ENCODE measurements around the gene RALGAPA2.

RALGAPA2 gene

GRCh38 chr20:20521736-20522135, 190.7 kb downstream of the RALGAPA2 start:
- no peaks in the 10 kb centered on the region for H3K9me3 ChIP-seq (ENCODE audit: control insufficient read depth, insufficient read depth, low read length)
- no peak overlapping the region for H3K9ac ChIP-seq (ENCODE audit: low read depth, low read length)
- no peaks in the 10 kb centered on the region for H3K27me3 ChIP-seq (ENCODE audit: control insufficient read depth, insufficient read depth, low read length)
- no peaks in the 10 kb centered on the region for H3K4me1 ChIP-seq (ENCODE audit: control insufficient read depth, insufficient read depth, low read length)
- no peak overlapping the region for H3K4me3 ChIP-seq (ENCODE audit: low read depth, low read length)
- H3K36me3 ChIP-seq (ENCODE audit: control insufficient read depth, insufficient read depth, low read length) = no peaks in the 10 kb centered on the region

- no peak overlapping the region for H3K9ac ChIP-seq (ENCODE audit: low read depth, low read length)
- H3K9me3 ChIP-seq (ENCODE audit: control insufficient read depth, insufficient read depth, low read length) = no peaks in the 10 kb centered on the region
- H3K4me3 ChIP-seq (ENCODE audit: low read depth, low read length) = no peak overlapping the region
- H3K27me3 ChIP-seq (ENCODE audit: control insufficient read depth, insufficient read depth, low read length) = no peaks in the 10 kb centered on the region
- no peaks in the 10 kb centered on the region for H3K4me1 ChIP-seq (ENCODE audit: control insufficient read depth, insufficient read depth, low read length)
- no peaks in the 10 kb centered on the region for H3K36me3 ChIP-seq (ENCODE audit: control insufficient read depth, insufficient read depth, low read length)
Measured at GRCh38 chr20:20520776-20521175, 191.7 kb downstream of the RALGAPA2 start.

GRCh38 chr20:20519269-20519668, 193.2 kb downstream of the RALGAPA2 start:
- H3K36me3 ChIP-seq (ENCODE audit: control insufficient read depth, insufficient read depth, low read length) = no peaks in the 10 kb centered on the region

GRCh38 chr20:20518263-20518662, 194.2 kb downstream of the RALGAPA2 start:
- Histone ChIP-seq H3K9me3 (ENCODE audit: control insufficient read depth, insufficient read depth, low read length) (no peaks in the 10 kb centered on the region), H3K36me3 (ENCODE audit: control insufficient read depth, insufficient read depth, low read length) (no peaks in the 10 kb centered on the region), H3K4me1 (ENCODE audit: control insufficient read depth, insufficient read depth, low read length) (no peaks in the 10 kb centered on the region), H3K9ac (ENCODE audit: low read depth, low read length) (no peak overlapping the region), H3K4me3 (ENCODE audit: low read depth, low read length) (no peak overlapping the region), H3K27me3 (ENCODE audit: control insufficient read depth, insufficient read depth, low read length) (no peaks in the 10 kb centered on the region)

More at GRCh38 chr20:20519269-20519668, 193.2 kb downstream of the RALGAPA2 start:
- Histone ChIP-seq H3K9ac (ENCODE audit: low read depth, low read length) (no peak overlapping the region), H3K9me3 (ENCODE audit: control insufficient read depth, insufficient read depth, low read length) (no peaks in the 10 kb centered on the region), H3K4me3 (ENCODE audit: low read depth, low read length) (no peak overlapping the region), H3K27me3 (ENCODE audit: control insufficient read depth, insufficient read depth, low read length) (no peaks in the 10 kb centered on the region), H3K4me1 (ENCODE audit: control insufficient read depth, insufficient read depth, low read length) (no peaks in the 10 kb centered on the region)

- Histone ChIP-seq H3K27me3 (ENCODE audit: control insufficient read depth, insufficient read depth, low read length) (no peaks in the 10 kb centered on the region), H3K36me3 (ENCODE audit: control insufficient read depth, insufficient read depth, low read length) (peaks cover 5% of the 10 kb centered on the region), H3K4me1 (ENCODE audit: control insufficient read depth, insufficient read depth, low read length) (no peaks in the 10 kb centered on the region), H3K4me3 (ENCODE audit: low read depth, low read length) (no peak overlapping the region), H3K9ac (ENCODE audit: low read depth, low read length) (no peak overlapping the region), H3K9me3 (ENCODE audit: control insufficient read depth, insufficient read depth, low read length) (no peaks in the 10 kb centered on the region)
Measured at GRCh38 chr20:20517296-20517695, 195.1 kb downstream of the RALGAPA2 start.

GRCh38 chr20:20513720-20514119, 198.7 kb downstream of the RALGAPA2 start:
- Histone ChIP-seq H3K36me3 (ENCODE audit: control insufficient read depth, insufficient read depth, low read length) (peaks cover 7% of the 10 kb centered on the region), H3K9ac (ENCODE audit: low read depth, low read length) (no peak overlapping the region), H3K4me1 (ENCODE audit: control insufficient read depth, insufficient read depth, low read length) (no peaks in the 10 kb centered on the region), H3K9me3 (ENCODE audit: control insufficient read depth, insufficient read depth, low read length) (no peaks in the 10 kb centered on the region), H3K4me3 (ENCODE audit: low read depth, low read length) (no peak overlapping the region), H3K27me3 (ENCODE audit: control insufficient read depth, insufficient read depth, low read length) (no peaks in the 10 kb centered on the region)

GRCh38 chr20:20505554-20505953, 206.9 kb downstream of the RALGAPA2 start:
- H3K9ac ChIP-seq (ENCODE audit: low read depth, low read length) = no peak overlapping the region
- peaks cover 2% of the 10 kb centered on the region for H3K4me1 ChIP-seq (ENCODE audit: control insufficient read depth, insufficient read depth, low read length)
- no peaks in the 10 kb centered on the region for H3K36me3 ChIP-seq (ENCODE audit: control insufficient read depth, insufficient read depth, low read length)
- no peak overlapping the region for H3K4me3 ChIP-seq (ENCODE audit: low read depth, low read length)
- no peaks in the 10 kb centered on the region for H3K9me3 ChIP-seq (ENCODE audit: control insufficient read depth, insufficient read depth, low read length)
- no peaks in the 10 kb centered on the region for H3K27me3 ChIP-seq (ENCODE audit: control insufficient read depth, insufficient read depth, low read length)

GRCh38 chr20:20503777-20504530, 208.5 kb downstream of the RALGAPA2 start:
- H3K9ac ChIP-seq (ENCODE audit: low read depth, low read length) = no peak overlapping the region
- no peaks in the 10 kb centered on the region for H3K27me3 ChIP-seq (ENCODE audit: control insufficient read depth, insufficient read depth, low read length)
- H3K36me3 ChIP-seq (ENCODE audit: control insufficient read depth, insufficient read depth, low read length) = no peaks in the 10 kb centered on the region
- H3K4me3 ChIP-seq (ENCODE audit: low read depth, low read length) = no peak overlapping the region
- no peaks in the 10 kb centered on the region for H3K9me3 ChIP-seq (ENCODE audit: control insufficient read depth, insufficient read depth, low read length)
- H3K4me1 ChIP-seq (ENCODE audit: control insufficient read depth, insufficient read depth, low read length) = peaks cover 2% of the 10 kb centered on the region

GRCh38 chr20:20501128-20501527, 211.3 kb downstream of the RALGAPA2 start:
- no peaks in the 10 kb centered on the region for H3K9me3 ChIP-seq (ENCODE audit: control insufficient read depth, insufficient read depth, low read length)
- H3K9ac ChIP-seq (ENCODE audit: low read depth, low read length) = no peak overlapping the region
- no peaks in the 10 kb centered on the region for H3K4me1 ChIP-seq (ENCODE audit: control insufficient read depth, insufficient read depth, low read length)
- H3K4me3 ChIP-seq (ENCODE audit: low read depth, low read length) = no peak overlapping the region
- H3K27me3 ChIP-seq (ENCODE audit: control insufficient read depth, insufficient read depth, low read length) = no peaks in the 10 kb centered on the region
- no peaks in the 10 kb centered on the region for H3K36me3 ChIP-seq (ENCODE audit: control insufficient read depth, insufficient read depth, low read length)

- Histone ChIP-seq H3K36me3 (ENCODE audit: control insufficient read depth, insufficient read depth, low read length) (no peaks in the 10 kb centered on the region), H3K4me3 (ENCODE audit: low read depth, low read length) (no peak overlapping the region), H3K9ac (ENCODE audit: low read depth, low read length) (no peak overlapping the region), H3K27me3 (ENCODE audit: control insufficient read depth, insufficient read depth, low read length) (no peaks in the 10 kb centered on the region), H3K4me1 (ENCODE audit: control insufficient read depth, insufficient read depth, low read length) (no peaks in the 10 kb centered on the region), H3K9me3 (ENCODE audit: control insufficient read depth, insufficient read depth, low read length) (no peaks in the 10 kb centered on the region)
Measured at GRCh38 chr20:20500312-20500711, 212.1 kb downstream of the RALGAPA2 start.

- no peaks in the 10 kb centered on the region for H3K27me3 ChIP-seq (ENCODE audit: control insufficient read depth, insufficient read depth, low read length)
- no peak overlapping the region for H3K4me3 ChIP-seq (ENCODE audit: low read depth, low read length)
- H3K36me3 ChIP-seq (ENCODE audit: control insufficient read depth, insufficient read depth, low read length) = no peaks in the 10 kb centered on the region
- H3K9ac ChIP-seq (ENCODE audit: low read depth, low read length) = no peak overlapping the region
- no peaks in the 10 kb centered on the region for H3K9me3 ChIP-seq (ENCODE audit: control insufficient read depth, insufficient read depth, low read length)
- H3K4me1 ChIP-seq (ENCODE audit: control insufficient read depth, insufficient read depth, low read length) = no peaks in the 10 kb centered on the region
Measured at GRCh38 chr20:20499439-20499838, 213.0 kb downstream of the RALGAPA2 start.

- Histone ChIP-seq H3K9ac (ENCODE audit: low read depth, low read length) (no peak overlapping the region), H3K4me3 (ENCODE audit: low read depth, low read length) (no peak overlapping the region), H3K4me1 (ENCODE audit: control insufficient read depth, insufficient read depth, low read length) (no peaks in the 10 kb centered on the region), H3K36me3 (ENCODE audit: control insufficient read depth, insufficient read depth, low read length) (no peaks in the 10 kb centered on the region), H3K27me3 (ENCODE audit: control insufficient read depth, insufficient read depth, low read length) (no peaks in the 10 kb centered on the region), H3K9me3 (ENCODE audit: control insufficient read depth, insufficient read depth, low read length) (no peaks in the 10 kb centered on the region)
Measured at GRCh38 chr20:20498076-20498861, 214.2 kb downstream of the RALGAPA2 start.
